ENCODE results near the gene PTPRK. TPM values are rescaled to one million over a fixed set of nuclear protein-coding genes. Genes with fewer than 3 reads are reported as not detected.
A peak's percentile ranks its signal among the peaks of the same experiment; 100 is the strongest.

Gene PTPRK
- total and polyA plus RNA-seq, 4 experiments from 2014 or later = 0.47 to 1.5 (median 0.61) TPM; not detected in 1

DNA sequence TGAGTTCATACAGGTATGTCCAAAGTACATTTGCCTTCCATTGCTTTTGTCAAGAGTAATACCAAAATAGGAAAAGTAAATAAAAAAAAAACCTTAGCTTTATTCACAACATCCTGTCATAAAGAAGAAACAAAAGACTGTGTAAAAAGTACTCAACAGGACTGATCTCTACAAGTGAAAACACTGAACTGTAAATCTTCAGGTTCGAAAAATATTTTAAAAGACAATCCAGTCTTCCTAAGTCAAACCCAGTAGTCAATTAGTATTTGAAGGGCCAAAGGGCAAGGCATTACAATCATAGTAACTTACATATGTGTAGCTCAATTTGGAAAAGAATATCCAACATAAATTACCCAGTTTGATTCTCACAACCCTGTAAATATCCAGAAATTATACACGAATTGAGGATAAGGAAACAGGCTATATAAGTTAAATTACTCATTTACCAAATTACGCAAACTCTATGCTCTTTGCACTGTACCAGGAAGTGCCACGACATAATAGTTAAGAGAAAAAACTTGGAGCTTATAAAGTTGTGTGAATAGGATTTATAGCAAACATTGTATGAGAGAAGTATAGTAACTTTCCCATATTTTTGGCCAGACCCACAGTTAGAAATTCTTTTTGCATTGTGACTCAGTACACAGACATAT lies 21.2 kb downstream of the PTPRK start:
- no peaks in the 10 kb centered on the region for H3K36me3 Mint-ChIP-seq
- H3K9me3 Mint-ChIP-seq = no peaks in the 10 kb centered on the region
- intact Hi-C loops (cut with micrococcal nuclease) = no loop called here
- DNase-seq = no peak
- Histone ChIP-seq H3K9me3 (ENCODE audit: control insufficient read depth in 1 of 2, low read length in 2 of 2) (no peaks in the 10 kb centered on the region), H3K4me3 (ENCODE audit: low read length in 2 of 2) (no peak overlapping the region), H3K27ac (ENCODE audit: low read depth, low read length) (no peak overlapping the region), H3K36me3 (ENCODE audit: insufficient read depth, low read length) (no peaks in the 10 kb centered on the region), H3K4me1 (ENCODE audit: insufficient read depth, low read length) (no peaks in the 10 kb centered on the region), H3K27me3 (ENCODE audit: insufficient read depth, low read length) (no peaks in the 10 kb centered on the region)
- peaks cover 0 to 1% (median 0%) of the 10 kb centered on the region in 4 donors for H3K4me1 Mint-ChIP-seq
- POLR2A ChIA-PET (ENCODE audit: partially characterized antibody) = no interaction called here
- CTCF ChIA-PET (ENCODE audit: partially characterized antibody) = no interaction called here
- no peak overlapping the region for H3K27ac Mint-ChIP-seq
- H3K4me3 Mint-ChIP-seq = no peak overlapping the region
- peaks cover 3 to 7% of the 10 kb centered on the region in 2 donors for H3K27me3 Mint-ChIP-seq

DNA sequence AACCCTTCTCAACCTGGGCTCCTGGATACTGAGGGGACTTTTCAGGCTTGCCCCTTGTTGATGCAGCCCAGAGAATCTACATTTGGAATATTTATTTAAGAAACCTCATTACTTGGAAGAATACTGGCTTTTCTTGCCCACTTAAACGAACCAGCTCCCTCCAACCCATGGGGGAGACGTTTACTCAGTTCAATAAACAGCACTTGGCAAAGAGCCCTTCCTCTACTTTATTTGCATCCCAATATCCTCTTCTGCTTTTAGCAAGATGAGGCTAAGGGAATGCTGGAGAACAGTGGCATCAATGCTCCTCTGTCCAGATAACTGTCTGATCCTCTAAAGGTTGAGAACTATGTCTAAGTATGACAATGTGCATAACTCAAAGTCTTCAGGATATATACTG lies 22.2 kb downstream of the PTPRK start:
- Histone ChIP-seq H3K9me3 (ENCODE audit: control insufficient read depth in 1 of 2, low read length in 2 of 2) (no peaks in the 10 kb centered on the region), H3K27me3 (ENCODE audit: insufficient read depth, low read length) (no peaks in the 10 kb centered on the region), H3K4me1 (ENCODE audit: insufficient read depth, low read length) (no peaks in the 10 kb centered on the region), H3K27ac (ENCODE audit: low read depth, low read length) (no peak overlapping the region), H3K36me3 (ENCODE audit: insufficient read depth, low read length) (no peaks in the 10 kb centered on the region), H3K4me3 (ENCODE audit: low read length in 2 of 2) (no peak overlapping the region)
- no peak for DNase-seq
- ChIA-PET CTCF (ENCODE audit: partially characterized antibody) (no interaction called here), POLR2A (ENCODE audit: partially characterized antibody) (no interaction called here)
- intact Hi-C loops (cut with micrococcal nuclease) = no loop called here
- Mint-ChIP-seq H3K4me3 (no peak overlapping the region), H3K27ac (no peak overlapping the region), H3K27me3 (peaks cover 8 to 9% of the 10 kb centered on the region in 2 donors), H3K4me1 (peaks cover 0 to 1% (median 0%) of the 10 kb centered on the region in 4 donors), H3K9me3 (no peaks in the 10 kb centered on the region), H3K36me3 (no peaks in the 10 kb centered on the region)

DNA sequence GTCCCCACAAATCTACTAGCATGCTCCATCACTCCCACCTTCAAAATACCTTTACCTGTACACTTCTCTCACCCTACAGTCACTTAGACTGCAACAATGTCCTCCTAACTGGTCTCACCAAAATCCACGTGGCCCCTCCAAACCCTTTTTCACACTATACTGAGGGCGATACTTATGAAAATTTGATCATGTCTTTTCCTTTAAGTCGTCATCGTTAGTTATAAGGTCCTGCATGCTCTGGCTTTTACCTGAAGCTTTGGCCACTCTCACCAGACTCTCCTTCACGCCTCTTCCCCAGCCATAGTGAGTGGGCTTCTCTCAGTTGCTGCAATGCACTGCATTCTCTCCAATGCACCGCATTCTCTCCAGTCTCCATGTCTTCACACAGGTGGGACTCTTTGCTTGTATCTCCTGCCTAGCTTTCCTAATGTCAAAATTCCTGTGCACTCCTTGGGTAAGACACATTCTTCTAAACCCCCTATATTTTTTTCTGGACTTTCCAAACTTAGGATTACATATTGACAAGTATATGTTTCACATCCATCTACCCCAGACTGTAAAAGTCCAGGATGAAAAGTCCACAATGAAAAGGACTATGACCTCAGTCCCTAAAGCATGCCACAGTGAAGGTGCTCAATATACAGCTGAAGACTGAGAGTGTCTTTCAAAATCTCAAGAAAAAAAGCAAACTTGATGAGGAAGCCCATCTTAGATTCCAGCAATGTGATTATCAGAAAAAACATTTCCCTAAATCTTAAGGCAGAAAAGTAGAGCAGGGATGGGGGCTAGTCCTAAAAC lies 24.7 kb downstream of the PTPRK start:
- H3K27me3 Mint-ChIP-seq = peaks cover 12 to 23% of the 10 kb centered on the region in 2 donors
- peak overlapping the region in 1 of 7 donors; percentile 7 for H3K27ac Mint-ChIP-seq
- no peaks in the 10 kb centered on the region for H3K36me3 Mint-ChIP-seq
- H3K4me3 Mint-ChIP-seq = peak overlapping the region in 1 of 8 donors; percentile 3
- intact Hi-C loops (cut with micrococcal nuclease) = no loop called here
- Histone ChIP-seq H3K4me1 (ENCODE audit: insufficient read depth, low read length) (no peaks in the 10 kb centered on the region), H3K27ac (ENCODE audit: low read depth, low read length) (no peak overlapping the region), H3K27me3 (ENCODE audit: insufficient read depth, low read length) (no peaks in the 10 kb centered on the region), H3K9me3 (ENCODE audit: control insufficient read depth in 1 of 2, low read length in 2 of 2) (no peaks in the 10 kb centered on the region), H3K36me3 (ENCODE audit: insufficient read depth, low read length) (no peaks in the 10 kb centered on the region), H3K4me3 (ENCODE audit: low read length in 2 of 2) (no peak overlapping the region)
- POLR2A ChIA-PET (ENCODE audit: partially characterized antibody) = no interaction called here
- DNase-seq = no peak
- CTCF ChIA-PET (ENCODE audit: partially characterized antibody) = no interaction called here
- H3K4me1 Mint-ChIP-seq = peaks cover 0 to 3% (median under 1%) of the 10 kb centered on the region in 4 donors
- peaks cover 0 to 2% (median 0%) of the 10 kb centered on the region in 8 donors for H3K9me3 Mint-ChIP-seq

DNA sequence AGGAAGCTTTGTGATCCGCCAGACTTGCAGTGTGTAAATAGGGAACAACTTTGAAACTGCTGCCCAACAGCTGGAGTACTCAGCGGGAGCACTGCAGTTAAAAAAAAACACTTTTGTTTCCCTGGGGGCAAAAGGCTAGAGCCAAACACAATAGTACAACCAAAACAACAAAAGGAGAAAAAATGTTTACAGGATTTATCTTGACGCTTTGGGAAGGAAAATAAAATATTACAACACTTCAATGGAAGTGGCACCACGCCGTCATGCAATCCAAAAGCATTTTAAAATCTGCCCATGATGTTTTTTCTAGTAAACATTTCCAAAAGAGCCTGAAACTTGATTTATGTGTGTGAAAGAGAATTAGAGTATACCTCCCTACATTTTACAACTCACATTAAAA lies 26.0 kb downstream of the PTPRK start:
- peaks cover 0 to 2% (median 0%) of the 10 kb centered on the region in 8 donors for H3K9me3 Mint-ChIP-seq
- peaks cover 12 to 22% of the 10 kb centered on the region in 2 donors for H3K27me3 Mint-ChIP-seq
- no peaks in the 10 kb centered on the region for H3K36me3 Mint-ChIP-seq
- no peak overlapping the region for H3K4me3 Mint-ChIP-seq
- H3K4me1 Mint-ChIP-seq = peaks cover 0 to 3% (median under 1%) of the 10 kb centered on the region in 4 donors
- Histone ChIP-seq H3K27me3 (ENCODE audit: insufficient read depth, low read length) (no peaks in the 10 kb centered on the region), H3K4me3 (ENCODE audit: low read length in 2 of 2) (no peak overlapping the region), H3K36me3 (ENCODE audit: insufficient read depth, low read length) (no peaks in the 10 kb centered on the region), H3K4me1 (ENCODE audit: insufficient read depth, low read length) (no peaks in the 10 kb centered on the region), H3K9me3 (ENCODE audit: control insufficient read depth in 1 of 2, low read length in 2 of 2) (no peaks in the 10 kb centered on the region), H3K27ac (ENCODE audit: low read depth, low read length) (no peak overlapping the region)
- no peak overlapping the region for H3K27ac Mint-ChIP-seq
- ChIA-PET POLR2A (ENCODE audit: partially characterized antibody) (no interaction called here), CTCF (ENCODE audit: partially characterized antibody) (interaction anchor here (0.7 to 1.0 kb wide), 2 partner anchors 9 to 11 kb away, joined by 3 to 5 read pairs; no protein-coding TSS in a partner anchor)
- no peak for DNase-seq
- intact Hi-C loops (cut with micrococcal nuclease) = no loop called here

DNA sequence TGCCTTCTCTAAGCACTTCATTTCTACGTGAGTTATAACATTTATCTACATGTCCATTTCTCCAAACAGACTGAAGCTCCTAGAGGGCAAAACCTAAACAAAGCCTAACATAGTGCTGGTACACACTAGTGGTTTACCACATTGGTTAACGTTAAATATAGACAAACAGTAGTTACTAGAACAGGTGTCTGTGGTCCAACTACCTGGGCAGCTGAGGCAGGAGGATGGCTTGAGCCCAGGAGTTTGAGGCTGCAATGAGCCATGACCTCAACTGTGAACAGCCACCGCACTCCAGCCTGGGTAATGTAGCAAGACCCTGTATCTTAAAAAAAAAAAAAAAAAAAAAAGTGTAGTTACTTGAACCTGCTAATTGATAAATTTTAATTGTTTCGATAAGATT lies 26.5 kb downstream of the PTPRK start:
- DNase-seq = no peak
- CTCF ChIA-PET (ENCODE audit: partially characterized antibody) = interaction anchor here (0.7 to 1.0 kb wide), 2 partner anchors 9 to 12 kb away, joined by 3 to 5 read pairs; no protein-coding TSS in a partner anchor
- Mint-ChIP-seq H3K27ac (no peak overlapping the region), H3K36me3 (no peaks in the 10 kb centered on the region), H3K9me3 (peaks cover 0 to 2% (median 0%) of the 10 kb centered on the region in 8 donors), H3K4me1 (peaks cover 0 to 3% (median under 1%) of the 10 kb centered on the region in 4 donors), H3K27me3 (peaks cover 12 to 22% of the 10 kb centered on the region in 2 donors), H3K4me3 (no peak overlapping the region)
- POLR2A ChIA-PET (ENCODE audit: partially characterized antibody) = no interaction called here
- H3K9me3 ChIP-seq (ENCODE audit: control insufficient read depth in 1 of 2, low read length in 2 of 2) = no peaks in the 10 kb centered on the region
- H3K4me3 ChIP-seq (ENCODE audit: low read length in 2 of 2) = no peak overlapping the region
- no peaks in the 10 kb centered on the region for H3K27me3 ChIP-seq (ENCODE audit: insufficient read depth, low read length)
- H3K27ac ChIP-seq (ENCODE audit: low read depth, low read length) = no peak overlapping the region
- H3K4me1 ChIP-seq (ENCODE audit: insufficient read depth, low read length) = no peaks in the 10 kb centered on the region
- intact Hi-C loops (cut with micrococcal nuclease) = no loop called here
- H3K36me3 ChIP-seq (ENCODE audit: insufficient read depth, low read length) = no peaks in the 10 kb centered on the region

DNA sequence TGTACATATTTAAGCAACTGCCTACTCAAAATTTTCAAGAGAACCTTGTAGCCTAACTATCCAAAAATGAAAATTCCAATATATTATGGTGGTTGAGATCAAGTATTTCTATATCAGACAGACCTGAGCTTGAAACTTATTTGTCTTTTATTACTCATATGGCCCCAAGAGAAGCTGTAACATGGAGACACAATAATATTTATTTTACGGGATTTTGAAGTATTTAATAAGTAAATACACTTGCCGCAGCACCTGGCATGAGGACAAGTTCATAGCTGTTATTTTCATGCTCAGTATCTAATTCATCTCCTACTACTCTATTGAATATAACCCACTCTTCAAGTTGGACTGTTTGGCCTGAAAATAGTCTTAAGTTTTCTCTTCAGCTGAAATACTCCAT lies 28.0 kb downstream of the PTPRK start:
- POLR2A ChIA-PET (ENCODE audit: partially characterized antibody) = no interaction called here
- Histone ChIP-seq H3K4me3 (ENCODE audit: low read length in 2 of 2) (no peak overlapping the region), H3K4me1 (ENCODE audit: insufficient read depth, low read length) (no peaks in the 10 kb centered on the region), H3K36me3 (ENCODE audit: insufficient read depth, low read length) (no peaks in the 10 kb centered on the region), H3K27me3 (ENCODE audit: insufficient read depth, low read length) (no peaks in the 10 kb centered on the region), H3K9me3 (ENCODE audit: control insufficient read depth in 1 of 2, low read length in 2 of 2) (no peaks in the 10 kb centered on the region), H3K27ac (ENCODE audit: low read depth, low read length) (no peak overlapping the region)
- Mint-ChIP-seq H3K4me1 (peaks cover 0 to 2% (median under 1%) of the 10 kb centered on the region in 4 donors), H3K27ac (no peak overlapping the region), H3K4me3 (peak overlapping the region in 3 of 8 donors; percentile 5 to 56 (median 34)), H3K9me3 (peaks cover 0 to 2% (median 0%) of the 10 kb centered on the region in 8 donors), H3K27me3 (peaks cover 10 to 22% of the 10 kb centered on the region in 2 donors), H3K36me3 (no peaks in the 10 kb centered on the region)
- CTCF ChIA-PET (ENCODE audit: partially characterized antibody) = no interaction called here
- no peak for DNase-seq
- intact Hi-C loops (cut with micrococcal nuclease) = no loop called here

DNA sequence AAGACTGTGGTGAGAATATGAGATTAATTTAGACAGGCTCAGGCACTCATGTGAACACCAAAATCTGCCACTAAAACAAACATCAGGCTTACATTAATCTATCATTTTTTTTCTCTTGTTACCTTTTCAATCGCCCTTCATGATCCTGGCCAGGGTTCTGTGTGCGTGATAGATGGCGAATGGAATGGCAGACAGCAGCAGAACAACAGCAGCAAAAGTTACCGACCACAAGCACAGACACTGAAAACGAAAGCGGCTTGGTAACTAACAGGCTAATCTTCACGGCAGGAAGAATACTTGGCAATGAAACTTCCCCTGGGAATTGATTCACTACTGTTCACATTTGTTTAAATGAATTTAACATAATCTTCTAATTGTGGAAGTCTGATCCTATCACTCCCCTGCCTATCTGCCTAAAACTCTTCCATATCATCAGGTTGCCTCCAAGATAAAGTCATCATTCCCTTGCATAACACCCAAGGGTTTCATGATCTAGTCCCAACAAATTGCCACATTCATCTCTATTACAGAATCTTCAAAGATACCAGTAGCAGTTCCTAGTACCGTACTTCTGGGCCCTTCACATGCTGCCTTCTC lies 28.7 kb downstream of the PTPRK start:
- DNase-seq = no peak
- H3K27ac Mint-ChIP-seq = no peak overlapping the region
- ChIA-PET POLR2A (ENCODE audit: partially characterized antibody) (no interaction called here), CTCF (ENCODE audit: partially characterized antibody) (no interaction called here)
- Histone ChIP-seq H3K4me3 (ENCODE audit: low read length in 2 of 2) (no peak overlapping the region), H3K27ac (ENCODE audit: low read depth, low read length) (no peak overlapping the region), H3K36me3 (ENCODE audit: insufficient read depth, low read length) (no peaks in the 10 kb centered on the region), H3K9me3 (ENCODE audit: control insufficient read depth in 1 of 2, low read length in 2 of 2) (no peaks in the 10 kb centered on the region), H3K4me1 (ENCODE audit: insufficient read depth, low read length) (no peaks in the 10 kb centered on the region), H3K27me3 (ENCODE audit: insufficient read depth, low read length) (no peaks in the 10 kb centered on the region)
- H3K27me3 Mint-ChIP-seq = peaks cover 10 to 22% of the 10 kb centered on the region in 2 donors
- peak overlapping the region in 5 of 8 donors; percentile 17 to 56 (median 44) for H3K4me3 Mint-ChIP-seq
- peaks cover 0 to 2% (median 0%) of the 10 kb centered on the region in 8 donors for H3K9me3 Mint-ChIP-seq
- peaks cover 0 to 2% (median under 1%) of the 10 kb centered on the region in 4 donors for H3K4me1 Mint-ChIP-seq
- H3K36me3 Mint-ChIP-seq = no peaks in the 10 kb centered on the region
- intact Hi-C loops (cut with micrococcal nuclease) = no loop called here
